ENCODE measurements around the gene MTMR1.

The MTMR1 gene

GRCh38 chrX:150762258-150763165, 69.3 kb downstream of the MTMR1 start:
- DNase-seq (ENCODE audit: low read depth in 2 of 2), result no peak

GRCh38 chrX:150763303-150763797, 70.2 kb downstream of the MTMR1 start:
- no peak for DNase-seq (ENCODE audit: low read depth in 2 of 2)

- no peak for DNase-seq (ENCODE audit: low read depth in 2 of 2)
Measured at GRCh38 chrX:150763810-150764209, 70.6 kb downstream of the MTMR1 start.

- DNase-seq (ENCODE audit: low read depth in 2 of 2), result no peak
Measured at GRCh38 chrX:150765237-150765636, 72.0 kb downstream of the MTMR1 start.

- no peak for DNase-seq (ENCODE audit: low read depth in 2 of 2)
Measured at GRCh38 chrX:150765782-150766350, 72.7 kb downstream of the MTMR1 start.

- DNase-seq (ENCODE audit: low read depth in 2 of 2), result no peak
Measured at GRCh38 chrX:150766351-150767044, 73.3 kb downstream of the MTMR1 start.

- no peak for DNase-seq (ENCODE audit: low read depth in 2 of 2)
Measured at GRCh38 chrX:150767045-150767395, 73.8 kb downstream of the MTMR1 start.

GRCh38 chrX:150767475-150768131, 74.4 kb downstream of the MTMR1 start:
- DNase-seq (ENCODE audit: low read depth in 2 of 2), result no peak

GRCh38 chrX:150768132-150768485, 74.9 kb downstream of the MTMR1 start:
- DNase-seq (ENCODE audit: low read depth in 2 of 2), result no peak

- no peak for DNase-seq (ENCODE audit: low read depth in 2 of 2)
Measured at GRCh38 chrX:150768580-150769190, 75.5 kb downstream of the MTMR1 start.

GRCh38 chrX:150769408-150769807, 76.2 kb downstream of the MTMR1 start:
- DNase-seq (ENCODE audit: low read depth in 2 of 2), result no peak

GRCh38 chrX:150770623-150771022, 77.4 kb downstream of the MTMR1 start:
- DNase-seq (ENCODE audit: low read depth in 2 of 2), result no peak

GRCh38 chrX:150771116-150771515, 77.9 kb downstream of the MTMR1 start:
- no peak for DNase-seq (ENCODE audit: low read depth in 2 of 2)

- DNase-seq (ENCODE audit: low read depth in 2 of 2), result peak; percentile 31 to 53
Measured at GRCh38 chrX:150772150-150772970, 79.2 kb downstream of the MTMR1 start.

- no peak for DNase-seq (ENCODE audit: low read depth in 2 of 2)
Measured at GRCh38 chrX:150773117-150773516, 79.9 kb downstream of the MTMR1 start.

GRCh38 chrX:150773634-150774033, 80.4 kb downstream of the MTMR1 start:
- DNase-seq (ENCODE audit: low read depth in 2 of 2), result no peak

- no peak for DNase-seq (ENCODE audit: low read depth in 2 of 2)
Measured at GRCh38 chrX:150774798-150775568, 81.8 kb downstream of the MTMR1 start.

- no peak for DNase-seq (ENCODE audit: low read depth in 2 of 2)
Measured at GRCh38 chrX:150775569-150776350, 82.6 kb downstream of the MTMR1 start.

GRCh38 chrX:150777328-150777992, 84.3 kb downstream of the MTMR1 start:
- no peak for DNase-seq (ENCODE audit: low read depth in 2 of 2)

All from stimulated activated CD8-positive, alpha-beta memory T cell treated with anti-CD3 and anti-CD28 coated beads, Interleukin-2, amount 100 ng/mL, for 1 hour (primary cell).